Trophoblast cell (in vitro differentiated cells and primary cell): ENCODE measurements around the gene KIR3DL1. TPM values are rescaled to one million over a fixed set of nuclear protein-coding genes. Genes with fewer than 3 reads are reported as not detected.
"Not testable (repeated sequence)": the region's sequence is repeated elsewhere in the genome, so short reads cannot be mapped to it uniquely, and the experiment has no call there.

ENCODE experiments used
- DNase-seq, 2 donors: peaks; one replicate each; pipeline ENCODE4 v3.0.0-alpha.2; 2016
- H2AFZ ChIP-seq: 2 replicates; pipeline ENCODE4 v1.6.1; 2013; ENCODE audit warnings: low read length, moderate library complexity, mild to moderate bottlenecking; ENCODE audit not compliant: insufficient read depth, poor library complexity
- H2AK5ac ChIP-seq: 2 replicates; pipeline ENCODE4 v1.6.1; 2013; ENCODE audit warnings: mild to moderate bottlenecking, low read length
- H2BK120ac ChIP-seq: 2 replicates; pipeline ENCODE4 v1.6.1; 2013; ENCODE audit warnings: low read length, mild to moderate bottlenecking, moderate library complexity; ENCODE audit not compliant: insufficient read depth, poor library complexity
- H2BK12ac ChIP-seq: 2 replicates; pipeline ENCODE4 v1.6.1; 2013; ENCODE audit warnings: mild to moderate bottlenecking, low read length, moderate library complexity
- H2BK5ac ChIP-seq: 2 replicates; pipeline ENCODE4 v1.6.1; 2013; ENCODE audit warnings: low read length, low read depth, moderate library complexity, mild to moderate bottlenecking; ENCODE audit not compliant: poor library complexity
- H3K14ac ChIP-seq: 2 replicates; pipeline ENCODE4 v1.6.1; 2013; ENCODE audit warnings: mild to moderate bottlenecking, low read length
- H3K18ac ChIP-seq: 2 replicates; pipeline ENCODE4 v1.6.1; 2013; ENCODE audit warnings: mild to moderate bottlenecking, low read length
- H3K23ac ChIP-seq: 2 replicates; pipeline ENCODE4 v1.6.1; 2013; ENCODE audit warnings: low read length
- H3K27ac ChIP-seq: 2 replicates; pipeline ENCODE4 v1.5.1; 2013; ENCODE audit warnings: low read depth, mild to moderate bottlenecking, inconsistent platforms, low read length, moderate library complexity
- H3K27me3 ChIP-seq: 2 replicates; pipeline ENCODE4 v1.6.1; 2013; ENCODE audit warnings: inconsistent platforms, mild to moderate bottlenecking, low read length, moderate library complexity; ENCODE audit not compliant: insufficient read depth
- H3K36me3 ChIP-seq, 2 experiments: 1 replicate in 1 of 2; 2 replicates in 1 of 2; pipeline ENCODE4 v1.6.1; 2013; ENCODE audit warnings: low read length in 2 of 2, mild to moderate bottlenecking in 2 of 2, moderate library complexity in 1 of 2; ENCODE audit not compliant: insufficient read depth in 2 of 2, control insufficient read depth in 1 of 2
- H3K4ac ChIP-seq: 2 replicates; pipeline ENCODE4 v1.6.1; 2013; ENCODE audit warnings: low read depth, mild to moderate bottlenecking, low read length, moderate library complexity
- H3K4me1 ChIP-seq, 2 experiments: 1 replicate in 1 of 2; 2 replicates in 1 of 2; pipeline ENCODE4 v1.6.1; 2013; ENCODE audit warnings: low read length in 2 of 2, mild to moderate bottlenecking in 2 of 2, moderate library complexity in 1 of 2; ENCODE audit not compliant: insufficient read depth in 2 of 2, control insufficient read depth in 1 of 2
- H3K4me2 ChIP-seq: 2 replicates; pipeline ENCODE4 v1.6.1; 2013; ENCODE audit warnings: inconsistent platforms, mild to moderate bottlenecking, low read length, moderate library complexity
- H3K4me3 ChIP-seq: 2 replicates; pipeline ENCODE4 v1.5.1; 2013; ENCODE audit warnings: mild to moderate bottlenecking, low read depth, low read length, inconsistent platforms
- H3K79me1 ChIP-seq: one replicate; pipeline ENCODE4 v1.6.1; 2013; ENCODE audit warnings: low read length
- H3K79me2 ChIP-seq: 2 replicates; pipeline ENCODE4 v1.6.1; 2013; ENCODE audit warnings: low read length, mild to moderate bottlenecking; ENCODE audit not compliant: control insufficient read depth, insufficient read depth, poor library complexity
- H3K9ac ChIP-seq: 2 replicates; pipeline ENCODE4 v1.6.1; 2013; ENCODE audit warnings: mild to moderate bottlenecking, low read length
- H3K9me3 ChIP-seq: 2 replicates; pipeline ENCODE4 v1.6.1; 2013; ENCODE audit warnings: low read depth, mild to moderate bottlenecking, control low read depth, inconsistent platforms, low read length; ENCODE audit not compliant: insufficient read depth
- H4K12ac ChIP-seq: 2 replicates; pipeline ENCODE4 v1.6.1; 2013; ENCODE audit warnings: low read depth, mild to moderate bottlenecking, low read length, moderate library complexity
- H4K8ac ChIP-seq: 2 replicates; pipeline ENCODE4 v1.6.1; 2013; ENCODE audit warnings: low read depth, mild to moderate bottlenecking, low read length, moderate library complexity
- H4K91ac ChIP-seq: one replicate; pipeline ENCODE4 v1.6.1; 2013; ENCODE audit warnings: low read depth, mild to moderate bottlenecking, low read length, moderate library complexity
- WGBS: extraction: QIAGEN DNeasy Blood & Tissue Kit; methylation state at CpG from one replicate; pipeline ENCODE4 v1.1.7; 2013; ENCODE audit warnings: missing lambda C conversion rate; ENCODE audit not compliant: insufficient read length, insufficient coverage; ENCODE audit errors: extremely low coverage; 5-methylcytosine and 5-hydroxymethylcytosine counted together
- polyA plus RNA-seq: library from polyadenylated mRNA; stranded (reverse); fragments of 200-250 nt; gene quantifications from 2 replicates; pipeline ENCODE4 v1.2.3, GENCODE V29; 2013

The KIR3DL1 gene
- not detected in 2 replicates for polyA plus RNA-seq

GRCh38 chr19:54816251-54816650 lies at the start of gene KIR3DL1:
Gene KIR3DL1 (plus strand): TSS chr19:54816468.
- H3K4me3 ChIP-seq, H4K12ac ChIP-seq, H2AFZ ChIP-seq, H3K18ac ChIP-seq, H3K9ac ChIP-seq, H2AK5ac ChIP-seq, H2BK120ac ChIP-seq, H3K36me3 ChIP-seq, H3K27me3 ChIP-seq, H2BK5ac ChIP-seq, H4K8ac ChIP-seq, H3K4me2 ChIP-seq, H3K14ac ChIP-seq, H4K91ac ChIP-seq, H2BK12ac ChIP-seq, H3K79me1 ChIP-seq, H3K4ac ChIP-seq, H3K27ac ChIP-seq, H3K79me2 ChIP-seq, H3K4me1 ChIP-seq, H3K23ac ChIP-seq, DNase-seq: not testable (repeated sequence)
- WGBS = no CpG with 5 or more reads among the region's 17 CpGs
- H3K9me3 ChIP-seq = peaks cover 57% of the 10 kb centered on the region

GRCh38 chr19:54769646-54770045 lies 46.6 kb upstream of the KIR3DL1 start, which contains the start of gene KIR2DL1:
Gene KIR2DL1 (plus strand): TSS chr19:54769793. CDS start chr19:54769851, 58 bp downstream.
- H3K4me3 ChIP-seq, H3K23ac ChIP-seq, H3K4ac ChIP-seq, H2BK12ac ChIP-seq, H2AK5ac ChIP-seq, H3K27ac ChIP-seq, H2BK5ac ChIP-seq, H3K27me3 ChIP-seq, H3K4me1 ChIP-seq, H3K79me1 ChIP-seq, H2AFZ ChIP-seq, H4K8ac ChIP-seq, H4K12ac ChIP-seq, H2BK120ac ChIP-seq, H3K18ac ChIP-seq, H3K79me2 ChIP-seq, DNase-seq, H4K91ac ChIP-seq, H3K9ac ChIP-seq, H3K36me3 ChIP-seq, H3K14ac ChIP-seq, H3K4me2 ChIP-seq: not testable (repeated sequence)
- WGBS = no CpG with 5 or more reads among the region's 15 CpGs
- H3K9me3 ChIP-seq = peaks cover 38% of the 10 kb centered on the region

GRCh38 chr19:54770511-54770910 lies 45.8 kb upstream of the KIR3DL1 start:
- not testable (repeated sequence) for H2AK5ac ChIP-seq, H3K27ac ChIP-seq, H4K12ac ChIP-seq, H2BK5ac ChIP-seq, H3K18ac ChIP-seq, H2AFZ ChIP-seq, H2BK12ac ChIP-seq, H3K4me3 ChIP-seq, H3K9ac ChIP-seq, H3K4ac ChIP-seq, H4K8ac ChIP-seq, H3K14ac ChIP-seq, H3K23ac ChIP-seq, H3K27me3 ChIP-seq, H3K4me2 ChIP-seq, H3K36me3 ChIP-seq, H3K4me1 ChIP-seq, H3K79me2 ChIP-seq, H2BK120ac ChIP-seq, H3K79me1 ChIP-seq, DNase-seq, H4K91ac ChIP-seq
- WGBS = no CpG with 5 or more reads among the region's 4 CpGs
- peaks cover 39% of the 10 kb centered on the region for H3K9me3 ChIP-seq

GRCh38 chr19:54771018-54771960 lies 45.0 kb upstream of the KIR3DL1 start:
- not testable (repeated sequence) for H2BK120ac ChIP-seq, H2BK12ac ChIP-seq, H3K4me2 ChIP-seq, H3K79me1 ChIP-seq, H2AFZ ChIP-seq, DNase-seq, H3K27me3 ChIP-seq, H4K12ac ChIP-seq, H3K36me3 ChIP-seq, H3K4me1 ChIP-seq, H2BK5ac ChIP-seq, H3K9ac ChIP-seq, H3K4me3 ChIP-seq, H3K23ac ChIP-seq, H4K91ac ChIP-seq, H3K14ac ChIP-seq, H3K27ac ChIP-seq, H3K79me2 ChIP-seq, H2AK5ac ChIP-seq, H3K18ac ChIP-seq, H4K8ac ChIP-seq, H3K4ac ChIP-seq
- WGBS = no CpG with 5 or more reads among the region's 15 CpGs
- H3K9me3 ChIP-seq = peaks cover 39% of the 10 kb centered on the region
